GM18907 (cell line): Measurements from ENCODE around the gene RBM4B.
"Not testable (repeated sequence)": the region's sequence is repeated elsewhere in the genome, so short reads cannot be mapped to it uniquely, and the experiment has no call there.

Experiments used
- ATAC-seq: cut with Tn5 transposase; IDR thresholded peaks from one replicate; pipeline ENCODE4 v1.9.1; 2021; ENCODE audit warnings: mild to moderate bottlenecking, moderate library complexity; ENCODE audit not compliant: unreplicated experiment

RBM4B gene

DNA sequence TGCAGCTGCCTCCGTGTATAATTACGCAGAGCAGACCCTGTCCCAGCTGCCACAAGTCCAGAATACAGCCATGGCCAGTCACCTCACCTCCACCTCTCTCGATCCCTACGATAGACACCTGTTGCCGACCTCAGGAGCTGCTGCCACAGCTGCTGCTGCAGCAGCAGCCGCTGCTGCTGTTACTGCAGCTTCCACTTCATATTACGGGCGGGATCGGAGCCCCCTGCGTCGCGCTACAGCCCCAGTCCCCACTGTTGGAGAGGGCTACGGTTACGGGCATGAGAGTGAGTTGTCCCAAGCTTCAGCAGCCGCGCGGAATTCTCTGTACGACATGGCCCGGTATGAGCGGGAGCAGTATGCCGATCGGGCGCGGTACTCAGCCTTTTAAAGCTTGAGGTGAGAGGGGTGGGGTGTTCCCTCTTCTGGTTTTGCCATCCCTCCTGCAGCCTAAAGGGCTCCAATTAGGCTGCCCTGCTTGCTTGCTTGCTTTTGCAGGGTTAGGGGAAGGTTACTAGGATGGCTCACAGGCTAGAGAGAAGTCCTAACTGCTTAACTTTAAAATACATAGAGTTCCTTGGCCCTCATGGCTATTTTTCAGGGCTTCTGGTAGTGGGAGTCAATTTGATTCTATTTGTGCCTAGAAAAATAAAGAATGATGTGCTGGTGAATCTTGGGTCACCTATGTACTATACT is 33.8 kb downstream of the RBM4B start:
- ATAC-seq: no peak

DNA sequence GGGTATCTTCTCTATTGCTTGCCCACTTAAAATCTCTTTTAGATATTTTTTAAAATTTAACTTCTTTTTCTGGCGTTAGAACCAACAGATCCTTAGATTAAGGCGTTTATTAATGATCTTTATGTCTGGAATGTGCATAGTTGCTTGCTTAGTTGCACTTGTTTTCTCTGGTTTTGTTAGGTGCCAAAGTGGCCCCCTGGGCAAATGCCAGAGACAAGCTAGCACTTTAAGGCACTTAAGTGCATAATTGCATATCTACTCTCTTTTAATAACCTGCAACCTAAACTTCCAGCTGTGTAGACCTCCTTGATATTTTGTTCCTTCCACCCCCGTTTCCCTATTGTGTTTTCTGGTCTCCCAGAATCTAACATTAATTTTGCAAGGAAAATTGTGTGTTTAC is 35.9 kb downstream of the RBM4B start:
- no peak for ATAC-seq

DNA sequence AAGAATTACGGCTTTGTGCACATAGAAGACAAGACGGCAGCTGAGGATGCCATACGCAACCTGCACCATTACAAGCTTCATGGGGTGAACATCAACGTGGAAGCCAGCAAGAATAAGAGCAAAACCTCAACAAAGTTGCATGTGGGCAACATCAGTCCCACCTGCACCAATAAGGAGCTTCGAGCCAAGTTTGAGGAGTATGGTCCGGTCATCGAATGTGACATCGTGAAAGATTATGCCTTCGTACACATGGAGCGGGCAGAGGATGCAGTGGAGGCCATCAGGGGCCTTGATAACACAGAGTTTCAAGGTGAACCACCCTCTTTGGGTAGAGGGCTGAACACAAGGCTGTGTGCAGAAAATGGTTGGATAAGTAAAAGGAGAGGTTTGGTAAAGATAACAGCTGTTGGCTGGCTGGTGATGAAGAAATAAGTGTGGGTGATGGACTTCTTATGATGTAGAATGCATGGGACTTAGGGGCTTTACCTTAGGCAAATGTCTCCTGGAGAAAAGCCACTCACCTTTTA is 37.8 kb downstream of the RBM4B start:
- ATAC-seq: not testable (repeated sequence)

DNA sequence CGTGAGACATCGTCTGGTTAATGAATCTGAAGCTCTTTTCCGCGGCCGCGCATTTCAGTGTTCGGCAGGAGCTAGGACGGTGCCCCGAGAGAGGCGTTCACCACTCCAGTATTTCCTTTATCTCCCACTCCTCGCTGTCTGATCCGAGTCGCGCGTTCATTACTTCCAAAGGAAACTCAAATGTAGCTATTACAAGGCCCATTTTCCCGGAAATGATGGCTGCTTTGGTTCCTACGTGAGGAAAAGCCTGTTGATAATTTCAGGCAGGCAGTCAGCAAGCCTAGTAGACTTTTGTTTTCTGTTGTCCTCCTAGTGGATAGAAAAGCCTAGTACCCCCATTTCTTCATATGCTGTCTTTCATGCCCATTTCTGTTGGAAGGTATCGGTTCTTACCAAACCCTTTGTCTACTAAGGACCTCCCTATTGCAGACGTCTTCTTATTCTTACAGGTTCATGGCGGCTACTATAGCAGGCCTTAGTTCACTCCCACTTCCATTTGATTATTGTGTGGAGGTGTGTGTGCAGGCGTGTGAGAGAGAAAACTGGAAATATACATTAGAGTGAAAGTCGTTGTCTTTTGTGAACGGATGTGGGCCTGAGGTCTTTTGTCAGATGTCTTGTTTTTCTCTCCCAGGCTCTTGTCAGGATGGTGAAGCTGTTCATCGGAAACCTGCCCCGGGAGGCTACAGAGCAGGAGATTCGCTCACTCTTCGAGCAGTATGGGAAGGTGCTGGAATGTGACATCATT is 38.4 kb downstream of the RBM4B start:
- no peak for ATAC-seq

DNA sequence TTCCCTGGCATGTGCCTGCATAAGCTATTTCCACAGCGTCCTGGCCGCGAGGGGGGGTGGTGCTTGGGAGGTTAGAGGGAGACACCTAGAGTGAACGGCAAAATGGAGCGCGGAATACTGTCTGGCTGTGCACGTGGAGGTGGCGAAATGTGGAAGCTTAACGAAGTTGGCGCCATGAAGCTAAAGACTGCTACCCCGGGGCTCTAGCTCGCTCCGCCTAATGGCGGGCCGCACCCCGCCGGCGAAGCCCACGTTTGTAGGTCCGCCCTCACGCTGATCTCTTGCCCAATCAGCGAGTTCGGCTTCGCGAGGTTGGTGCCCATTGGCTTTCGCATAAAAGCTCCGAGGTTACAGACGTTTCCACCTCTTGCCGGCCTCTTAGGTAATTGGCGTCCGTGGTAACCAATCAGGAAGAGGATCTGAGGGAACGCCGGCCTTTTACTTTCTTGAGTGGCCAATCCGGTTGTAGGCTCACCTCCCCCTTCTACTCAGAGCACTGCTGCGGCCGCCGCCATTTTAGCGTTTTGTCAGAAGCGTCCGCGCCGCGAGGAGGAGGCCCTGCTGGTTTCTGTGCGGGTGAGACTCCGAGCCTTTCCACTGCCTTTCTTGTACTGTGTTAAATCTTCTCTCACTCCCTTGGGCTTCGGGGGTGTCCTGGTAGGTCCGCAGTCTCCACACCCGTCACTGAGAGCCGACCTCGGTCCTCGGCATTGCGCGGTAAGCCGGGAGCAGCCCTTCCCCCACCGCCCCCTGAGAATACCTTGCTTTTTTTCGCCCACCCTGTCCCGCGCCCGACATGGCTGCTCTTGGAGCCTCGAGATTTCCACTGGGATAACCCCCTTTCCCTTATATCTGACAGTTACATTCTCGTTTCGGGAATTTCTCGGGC is 39.3 kb downstream of the RBM4B start, which contains the start of gene RBM4:
TSS of gene RBM4 (plus strand) at position 527 of the 889 bp plus-strand sequence. CDS start 1,009 bp downstream, outside the sequence.
- ATAC-seq: peak; percentile 95

DNA sequence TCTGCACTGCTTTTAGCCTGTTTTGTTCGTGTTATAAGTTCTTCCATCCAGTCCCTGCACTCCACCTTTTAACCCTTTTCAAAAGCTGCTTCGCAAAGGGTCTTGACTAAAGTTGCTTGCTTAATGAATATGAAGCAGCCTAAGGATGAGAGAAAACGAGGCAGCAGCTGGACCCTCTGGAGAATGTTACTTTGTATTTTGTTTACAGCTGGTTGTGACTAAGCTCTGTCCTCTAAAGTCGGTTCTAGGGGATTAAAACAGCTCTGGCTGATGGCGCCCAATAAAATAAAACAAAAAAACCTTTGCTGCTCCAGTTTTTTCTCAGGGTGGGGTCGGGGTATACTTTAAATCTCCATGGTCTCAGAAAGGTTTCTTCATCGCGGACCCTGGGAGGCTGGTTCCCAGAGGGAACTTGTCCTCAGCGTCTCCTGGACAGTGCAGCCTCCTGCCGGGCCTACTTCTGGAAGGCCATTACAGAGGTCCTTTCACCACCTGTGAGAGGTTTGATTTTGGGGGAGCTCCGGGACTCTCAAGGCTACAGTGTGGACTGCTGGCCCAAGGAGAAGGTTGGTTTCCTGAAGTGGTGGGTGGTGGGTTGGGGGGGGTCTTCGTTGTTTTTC is 40.0 kb downstream of the RBM4B start:
- ATAC-seq: no peak

DNA sequence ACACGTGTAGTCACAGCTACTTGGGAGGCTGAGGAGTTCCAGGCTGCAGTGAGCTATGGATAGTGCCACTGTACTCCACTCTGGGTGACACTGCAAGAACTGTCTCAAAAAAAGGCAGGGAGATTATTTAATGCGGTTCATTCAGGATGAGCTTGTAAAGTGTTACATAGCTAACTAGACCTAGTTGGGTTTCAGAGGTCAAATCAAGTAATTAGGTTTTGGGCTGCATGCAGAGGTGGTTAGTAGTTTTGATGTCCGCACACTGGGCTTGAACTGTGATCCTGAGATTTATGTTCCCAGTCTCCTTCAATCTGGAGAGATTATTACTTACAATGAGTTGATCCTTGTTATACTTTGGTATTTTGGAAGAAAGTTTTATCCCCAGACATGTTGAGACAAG is 41.3 kb downstream of the RBM4B start:
- no peak for ATAC-seq

DNA sequence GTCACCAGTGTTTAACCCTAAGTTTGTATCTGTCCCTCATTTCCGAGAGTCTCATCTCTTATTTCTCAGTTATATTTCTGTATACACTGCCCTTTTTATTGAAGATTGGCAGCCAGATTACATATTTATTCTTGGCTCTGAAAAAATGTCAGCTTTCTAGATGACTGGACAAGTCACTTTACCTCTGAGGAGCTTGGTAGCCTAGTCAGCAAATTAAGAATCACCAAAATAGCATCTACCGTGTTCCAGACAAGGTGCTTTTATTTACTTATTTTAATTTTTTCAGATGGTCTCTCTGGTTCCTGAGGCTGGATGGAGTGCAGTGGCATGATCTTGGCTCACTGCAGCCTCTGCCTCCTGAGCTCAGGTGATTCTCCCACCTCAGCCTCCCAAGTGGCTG is 44.7 kb downstream of the RBM4B start:
- no peak for ATAC-seq

DNA sequence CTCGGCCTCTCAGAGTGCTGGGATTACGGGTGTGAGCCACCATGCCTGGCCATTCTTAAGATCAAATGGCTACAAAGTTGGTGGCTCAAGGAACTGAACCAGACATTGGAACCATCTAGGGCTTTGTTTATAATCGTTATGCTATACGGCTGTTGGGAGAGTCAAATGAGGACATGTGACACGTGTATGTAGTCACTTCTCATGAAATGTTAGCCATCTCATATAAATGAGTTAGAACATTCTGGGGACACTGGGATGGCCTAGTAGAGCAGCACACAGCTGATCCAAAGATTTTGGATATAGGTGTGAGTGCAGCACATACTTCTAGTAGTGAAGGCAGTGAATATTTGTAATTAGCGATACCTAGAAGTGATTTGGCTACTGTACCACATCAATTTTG is 45.8 kb downstream of the RBM4B start:
- no peak for ATAC-seq

DNA sequence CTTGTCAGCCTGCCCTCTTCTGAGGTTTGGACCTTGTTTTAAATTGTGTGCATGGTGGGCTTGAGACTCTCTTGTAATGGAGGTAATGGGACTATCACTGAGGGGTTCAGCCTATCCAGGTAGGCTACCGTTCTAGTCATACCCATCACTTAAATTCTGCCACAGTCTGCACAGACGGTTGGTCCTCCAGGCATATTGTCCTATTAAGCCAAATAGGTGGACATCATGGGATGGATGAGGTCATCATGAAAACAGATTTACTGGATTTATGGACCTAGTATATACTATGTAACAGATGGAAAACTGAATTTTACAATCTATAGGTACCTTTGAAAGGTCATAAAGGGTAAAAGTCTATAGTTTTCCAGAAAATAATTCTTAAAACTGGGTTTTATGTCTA is 48.3 kb downstream of the RBM4B start:
- no peak for ATAC-seq

DNA sequence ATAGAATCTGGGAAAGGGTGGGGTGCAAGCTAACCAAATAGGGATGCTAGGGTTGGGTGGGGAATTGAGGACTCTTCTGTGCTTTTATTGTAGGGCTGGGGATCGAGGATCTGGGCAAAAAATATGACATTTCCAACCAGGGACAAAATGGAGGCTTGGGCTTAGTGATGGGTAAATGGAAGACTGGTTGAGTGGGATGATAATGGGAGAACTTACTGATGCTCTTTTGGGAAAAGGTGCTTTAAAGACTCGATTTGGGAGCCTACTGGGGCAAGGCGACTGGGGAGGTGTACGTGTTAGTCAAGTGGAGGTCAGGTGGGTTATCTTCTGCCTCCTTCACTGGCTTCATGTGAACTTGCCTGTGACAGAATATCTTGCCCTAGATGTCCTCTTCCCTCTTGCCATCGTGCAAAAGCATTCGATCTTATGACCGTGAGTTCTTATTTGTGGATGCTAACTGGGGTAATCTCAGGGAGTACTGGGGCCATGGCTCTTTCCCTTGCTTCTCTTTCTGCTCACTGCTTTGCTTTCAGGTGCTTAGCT is 49.6 kb downstream of the RBM4B start:
- ATAC-seq: no peak

DNA sequence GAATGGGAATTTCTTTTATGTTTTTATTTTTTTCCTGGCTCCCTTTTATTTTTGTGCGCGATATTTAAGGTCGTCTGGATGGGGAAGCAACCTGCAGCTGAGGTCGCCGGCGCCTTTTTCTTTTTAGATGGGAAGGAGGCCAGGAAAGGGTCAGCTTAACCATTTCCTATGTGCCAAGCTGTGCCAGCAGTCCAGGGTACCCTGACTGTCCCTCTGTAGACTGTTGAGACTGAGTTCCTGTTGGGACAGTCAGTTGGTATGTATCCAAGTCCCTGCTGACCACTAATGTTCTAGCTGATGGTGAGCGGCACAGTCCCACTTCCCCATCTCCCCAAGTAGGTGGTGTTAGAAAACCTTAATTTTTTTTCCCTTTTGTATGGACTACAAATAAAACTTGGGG is 50.8 kb downstream of the RBM4B start:
- no peak for ATAC-seq

DNA sequence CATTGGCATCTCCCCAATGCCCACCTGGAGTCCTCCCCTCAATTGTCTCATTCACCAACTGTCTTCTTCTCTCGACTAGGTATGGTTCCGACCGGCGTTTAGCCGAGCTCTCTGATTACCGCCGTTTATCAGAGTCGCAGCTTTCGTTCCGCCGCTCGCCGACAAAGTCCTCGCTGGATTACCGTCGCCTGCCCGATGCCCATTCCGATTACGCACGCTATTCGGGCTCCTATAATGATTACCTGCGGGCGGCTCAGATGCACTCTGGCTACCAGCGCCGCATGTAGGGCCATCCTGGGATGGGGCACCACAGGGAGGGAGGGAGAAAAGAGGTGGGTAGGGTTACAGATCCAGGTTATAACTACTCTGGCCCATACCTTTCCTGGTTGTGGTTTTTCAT is 51.3 kb downstream of the RBM4B start:
- no peak for ATAC-seq

DNA sequence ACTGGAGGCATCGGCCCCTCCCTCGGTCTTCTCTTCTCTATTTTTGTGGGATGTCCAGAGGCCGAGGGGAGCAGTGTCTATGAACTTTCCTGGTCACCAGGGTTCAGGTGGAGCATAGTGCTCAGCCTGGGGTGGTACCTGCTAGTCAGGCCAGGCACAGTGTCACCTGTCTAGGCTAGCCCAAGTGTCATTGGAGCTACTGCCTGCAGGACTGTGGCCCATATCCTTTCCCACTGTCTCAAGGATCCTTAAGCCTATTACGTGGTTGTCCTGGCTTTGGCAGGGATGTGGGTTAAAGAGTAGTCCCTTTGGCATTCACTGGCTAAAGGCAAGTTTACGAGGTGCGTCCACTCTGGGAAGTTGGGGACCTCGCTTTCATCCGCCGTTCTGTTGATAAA is 51.9 kb downstream of the RBM4B start:
- no peak for ATAC-seq

DNA sequence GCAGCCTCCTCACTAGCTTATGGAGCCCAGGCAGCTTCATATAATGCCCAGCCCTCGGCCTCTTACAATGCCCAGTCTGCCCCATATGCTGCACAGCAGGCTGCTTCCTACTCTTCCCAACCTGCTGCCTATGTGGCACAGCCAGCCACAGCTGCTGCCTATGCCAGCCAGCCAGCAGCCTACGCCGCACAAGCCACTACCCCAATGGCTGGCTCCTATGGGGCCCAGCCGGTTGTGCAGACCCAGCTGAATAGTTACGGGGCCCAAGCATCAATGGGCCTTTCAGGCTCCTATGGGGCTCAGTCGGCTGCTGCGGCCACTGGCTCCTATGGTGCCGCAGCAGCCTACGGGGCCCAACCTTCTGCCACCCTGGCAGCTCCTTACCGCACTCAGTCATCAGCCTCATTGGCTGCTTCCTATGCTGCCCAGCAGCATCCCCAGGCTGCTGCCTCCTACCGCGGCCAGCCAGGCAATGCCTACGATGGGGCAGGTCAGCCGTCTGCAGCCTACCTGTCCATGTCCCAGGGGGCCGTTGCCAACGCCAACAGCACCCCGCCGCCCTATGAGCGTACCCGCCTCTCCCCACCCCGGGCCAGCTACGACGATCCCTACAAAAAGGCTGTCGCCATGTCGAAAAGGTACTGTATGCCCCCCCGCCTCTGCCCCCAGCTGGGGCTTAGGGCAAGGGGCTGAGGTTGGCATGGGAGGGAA is 52.5 kb downstream of the RBM4B start:
- ATAC-seq: no peak

DNA sequence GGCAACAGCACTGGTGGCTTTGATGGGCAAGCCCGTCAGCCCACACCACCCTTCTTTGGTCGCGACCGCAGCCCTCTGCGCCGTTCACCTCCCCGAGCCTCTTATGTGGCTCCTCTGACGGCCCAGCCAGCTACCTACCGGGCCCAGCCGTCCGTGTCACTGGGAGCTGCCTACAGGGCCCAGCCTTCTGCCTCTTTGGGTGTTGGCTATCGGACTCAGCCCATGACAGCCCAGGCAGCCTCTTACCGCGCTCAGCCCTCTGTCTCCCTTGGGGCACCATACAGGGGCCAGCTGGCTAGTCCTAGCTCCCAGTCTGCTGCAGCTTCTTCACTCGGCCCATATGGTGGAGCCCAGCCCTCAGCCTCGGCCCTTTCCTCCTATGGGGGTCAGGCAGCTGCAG is 53.2 kb downstream of the RBM4B start:
- no peak for ATAC-seq

DNA sequence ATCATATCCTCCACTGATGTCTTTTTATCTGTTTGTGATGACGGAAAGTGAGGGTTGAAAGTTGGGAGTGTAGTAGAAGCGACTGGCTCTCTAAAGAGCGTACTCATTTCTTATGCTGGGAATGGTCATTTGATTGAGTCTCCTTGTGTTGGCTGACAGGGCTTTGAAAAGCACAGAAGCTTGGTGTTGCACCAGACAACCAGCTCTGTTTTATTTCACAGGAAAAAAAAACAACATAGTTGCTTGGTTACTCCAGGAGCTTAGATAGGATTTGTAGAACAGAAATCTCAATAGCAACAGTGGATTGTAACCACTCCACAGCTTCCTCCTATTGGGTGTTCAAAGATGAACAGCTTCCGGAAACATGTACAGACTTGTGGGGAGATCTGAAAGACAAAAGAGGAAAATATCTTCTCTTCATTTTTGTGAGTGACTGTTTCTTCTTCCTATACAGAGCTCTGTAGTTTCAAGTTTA is 58.6 kb downstream of the RBM4B start:
- ATAC-seq: no peak

DNA sequence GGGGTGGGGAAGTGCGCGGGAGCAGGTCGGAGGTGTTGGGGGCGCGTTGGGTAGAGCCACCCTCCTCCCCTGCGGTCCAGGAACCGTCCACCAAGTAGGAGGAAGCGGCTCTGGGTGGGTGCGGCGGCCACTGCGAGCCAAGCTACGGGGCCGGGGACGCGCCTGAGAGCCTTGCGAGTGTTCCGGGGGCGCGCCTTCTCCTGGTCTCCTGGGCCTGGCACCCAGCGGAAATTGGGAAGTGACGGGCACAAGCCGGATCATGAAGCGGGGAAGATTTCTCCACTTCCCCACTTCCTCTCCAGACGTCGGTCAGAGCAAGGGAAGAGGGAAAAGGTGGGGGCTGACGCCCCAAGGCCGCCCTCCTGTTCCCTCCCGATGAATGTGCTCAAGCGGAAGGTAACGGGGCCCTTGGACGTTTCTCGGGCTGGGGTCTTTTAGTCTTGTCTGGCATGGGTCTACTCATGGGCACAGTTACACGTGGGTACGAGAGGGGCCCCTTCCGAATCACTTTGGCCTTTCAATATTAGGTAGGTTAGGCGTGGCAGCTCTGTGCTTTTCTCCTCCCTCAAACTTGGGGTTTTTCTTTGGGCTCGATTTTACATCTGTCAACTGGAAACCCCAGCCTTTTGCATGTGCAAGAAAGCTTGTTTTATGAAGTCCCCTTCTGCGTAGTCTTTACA is 60.4 kb downstream of the RBM4B start:
- peak; percentile 18 for ATAC-seq
